Measurements from ENCODE around the gene SIPA1. TPM values are rescaled to one million over a fixed set of nuclear protein-coding genes. Genes with fewer than 3 reads are reported as not detected.

The SIPA1 gene
- total RNA-seq, 1 experiment from 2014 or later, result 65.4 TPM

- Mint-ChIP-seq H3K36me3 (peaks cover 6% of the 10 kb centered on the region), H3K4me1 (peaks cover 29% of the 10 kb centered on the region), H3K27me3 (ENCODE audit: low read depth) (no peaks in the 10 kb centered on the region; the same call in none of the 2 replicates), H3K9me3 (no peaks in the 10 kb centered on the region), H3K4me3 (no peak overlapping the region), H3K27ac (peak overlapping the region; percentile 57; the same call in 1 of the 2 replicates)
- TF ChIP-seq GTF2I (CRISPR knock-in tag; conservative IDR thresholded peaks at IDR 0.05), result no peak
- TF ChIP-seq FOXJ3 (CRISPR knock-in tag; IDR thresholded peaks at IDR 0.05; ENCODE audit: borderline replicate concordance), result no peak
- no peak for TF ChIP-seq GABPB1 (CRISPR knock-in tag; IDR thresholded peaks at IDR 0.05)
- TF ChIP-seq ZMAT4 (CRISPR knock-in tag; IDR thresholded peaks at IDR 0.05), result no peak
- TF ChIP-seq ATF3 (CRISPR knock-in tag; conservative IDR thresholded peaks at IDR 0.05), result no peak
- no peak for TF ChIP-seq ZNF532 (CRISPR knock-in tag; IDR thresholded peaks at IDR 0.05; ENCODE audit: borderline replicate concordance)
- TF ChIP-seq EMX1 (CRISPR knock-in tag; IDR thresholded peaks at IDR 0.05), result no peak
- TF ChIP-seq ZNF138 (CRISPR knock-in tag; conservative IDR thresholded peaks at IDR 0.05), result no peak
- no peak for TF ChIP-seq TEAD4 (CRISPR knock-in tag; IDR thresholded peaks at IDR 0.05)
- no peak for TF ChIP-seq ZNF281 (CRISPR knock-in tag; IDR thresholded peaks at IDR 0.05)
- no peak for TF ChIP-seq ZSCAN18 (CRISPR knock-in tag; IDR thresholded peaks at IDR 0.05)
- TF ChIP-seq E2F5 (CRISPR knock-in tag; IDR thresholded peaks at IDR 0.05), result no peak
- no peak for TF ChIP-seq ATF1 (CRISPR knock-in tag; IDR thresholded peaks at IDR 0.05)
- TF ChIP-seq NR2C2 (CRISPR knock-in tag; IDR thresholded peaks at IDR 0.05), result no peak
- TF ChIP-seq JUN (CRISPR knock-in tag; IDR thresholded peaks at IDR 0.05), result no peak
- no peak for TF ChIP-seq ESRRA (CRISPR knock-in tag; IDR thresholded peaks at IDR 0.05; ENCODE audit: borderline replicate concordance)
- TF ChIP-seq ZBTB21 (CRISPR knock-in tag; IDR thresholded peaks at IDR 0.05; ENCODE audit: borderline replicate concordance), result no peak
- no peak for TF ChIP-seq ZNF396 (CRISPR knock-in tag; IDR thresholded peaks at IDR 0.05; ENCODE audit: borderline replicate concordance)
- TF ChIP-seq ZNF425 (CRISPR knock-in tag; conservative IDR thresholded peaks at IDR 0.05), result no peak
- ATAC-seq (no peak), DNase-seq (ENCODE audit: low spot score) (no peak)
- POLR2A ChIA-PET, result no interaction called here
- CTCF ChIA-PET, result interaction anchor here (0.6 to 16.2 kb wide), 3 partner anchors 15 to 70 kb away, joined by 4 to 311 read pairs (median 5); partner anchors contain the start of gene KCNK7
These were observed 27.5 kb upstream of the SIPA1 start for GRCh38 chr11:65610404-65610803.

All from WTC11 (cell line).